ENCODE results near the gene UCHL3.

The UCHL3 gene

DNA sequence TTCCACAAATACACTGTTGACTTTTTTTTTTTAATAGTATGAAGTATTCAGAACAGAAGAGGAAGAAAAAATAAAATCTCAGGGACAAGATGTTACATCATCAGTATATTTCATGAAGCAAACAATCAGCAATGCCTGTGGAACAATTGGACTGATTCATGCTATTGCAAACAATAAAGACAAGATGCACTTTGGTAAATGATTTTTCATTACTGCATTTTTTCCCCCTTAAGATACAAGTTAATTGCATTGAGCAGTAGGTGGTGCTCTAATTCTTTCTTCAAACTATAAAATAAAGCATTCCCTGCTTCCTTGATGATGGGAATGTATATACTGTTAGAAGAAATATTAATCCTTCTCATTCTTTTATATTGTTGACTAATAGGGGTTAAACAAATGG is 17.1 kb downstream of the UCHL3 start:
- Histone ChIP-seq H3K27me3 (ENCODE audit: insufficient read depth, low read length, poor library complexity, severe bottlenecking) (no peaks in the 10 kb centered on the region), H3K4me3 (ENCODE audit: low read length, poor library complexity, severe bottlenecking) (no peak overlapping the region), H3K9ac (ENCODE audit: low read depth, low read length, poor library complexity, severe bottlenecking) (no peak overlapping the region), H3K79me2 (ENCODE audit: insufficient read depth, low read length) (no peaks in the 10 kb centered on the region), H3K9me2 (replicated peaks; ENCODE audit: low read depth, low read length) (no peaks in the 10 kb centered on the region), H3K36me3 (ENCODE audit: insufficient read depth, low read length) (peaks cover 54% of the 10 kb centered on the region), H2AFZ (ENCODE audit: low read length) (no peak overlapping the region), H3K4me1 (ENCODE audit: insufficient read depth, low read length, poor library complexity, severe bottlenecking) (no peaks in the 10 kb centered on the region), H4K20me1 (ENCODE audit: insufficient read depth, low read length, poor library complexity, severe bottlenecking) (no peaks in the 10 kb centered on the region), H3K9me3 (ENCODE audit: insufficient read depth, low read depth, low read length) (no peaks in the 10 kb centered on the region), H3K4me2 (ENCODE audit: low read depth, low read length, poor library complexity, severe bottlenecking) (no peak overlapping the region), H3F3A (ENCODE audit: low read depth) (no peaks in the 10 kb centered on the region)
- TF ChIP-seq, protein P1, sequence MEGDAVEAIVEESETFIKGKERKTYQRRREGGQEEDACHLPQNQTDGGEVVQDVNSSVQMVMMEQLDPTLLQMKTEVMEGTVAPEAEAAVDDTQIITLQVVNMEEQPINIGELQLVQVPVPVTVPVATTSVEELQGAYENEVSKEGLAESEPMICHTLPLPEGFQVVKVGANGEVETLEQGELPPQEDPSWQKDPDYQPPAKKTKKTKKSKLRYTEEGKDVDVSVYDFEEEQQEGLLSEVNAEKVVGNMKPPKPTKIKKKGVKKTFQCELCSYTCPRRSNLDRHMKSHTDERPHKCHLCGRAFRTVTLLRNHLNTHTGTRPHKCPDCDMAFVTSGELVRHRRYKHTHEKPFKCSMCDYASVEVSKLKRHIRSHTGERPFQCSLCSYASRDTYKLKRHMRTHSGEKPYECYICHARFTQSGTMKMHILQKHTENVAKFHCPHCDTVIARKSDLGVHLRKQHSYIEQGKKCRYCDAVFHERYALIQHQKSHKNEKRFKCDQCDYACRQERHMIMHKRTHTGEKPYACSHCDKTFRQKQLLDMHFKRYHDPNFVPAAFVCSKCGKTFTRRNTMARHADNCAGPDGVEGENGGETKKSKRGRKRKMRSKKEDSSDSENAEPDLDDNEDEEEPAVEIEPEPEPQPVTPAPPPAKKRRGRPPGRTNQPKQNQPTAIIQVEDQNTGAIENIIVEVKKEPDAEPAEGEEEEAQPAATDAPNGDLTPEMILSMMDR (conservative IDR thresholded peaks at IDR 0.05; ENCODE audit: low read length), result peak; percentile 61
- no peak for TF ChIP-seq EZH2phosphoT487 (IDR thresholded peaks at IDR 0.05; ENCODE audit: borderline replicate concordance)

DNA sequence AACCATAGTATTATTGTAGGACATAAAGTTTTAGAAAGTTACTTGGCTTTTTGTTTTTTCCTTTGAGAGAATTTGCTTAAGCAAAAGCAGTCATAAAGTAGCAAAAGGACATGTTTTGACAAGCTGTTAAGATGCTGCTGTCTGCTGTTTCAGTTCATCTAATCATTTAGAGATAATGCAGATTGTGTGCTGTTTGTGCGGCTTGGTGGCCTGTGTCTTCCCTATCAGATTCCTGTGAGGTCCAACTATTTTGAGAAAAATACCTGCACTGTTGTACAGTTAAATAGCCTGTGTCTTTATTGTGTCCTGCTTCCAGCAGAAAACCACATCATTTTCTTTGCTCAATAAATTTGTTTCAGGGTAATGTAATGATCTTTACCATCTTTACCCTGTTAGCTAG is 20.0 kb downstream of the UCHL3 start:
- no peak for TF ChIP-seq EZH2phosphoT487 (IDR thresholded peaks at IDR 0.05; ENCODE audit: borderline replicate concordance)
- TF ChIP-seq, protein P1 (conservative IDR thresholded peaks at IDR 0.05; ENCODE audit: low read length), result no peak
- Histone ChIP-seq H3K4me2 (ENCODE audit: low read depth, low read length, poor library complexity, severe bottlenecking) (no peak overlapping the region), H3F3A (ENCODE audit: low read depth) (no peaks in the 10 kb centered on the region), H3K36me3 (ENCODE audit: insufficient read depth, low read length) (peaks cover 59% of the 10 kb centered on the region), H3K4me1 (ENCODE audit: insufficient read depth, low read length, poor library complexity, severe bottlenecking) (no peaks in the 10 kb centered on the region), H3K27me3 (ENCODE audit: insufficient read depth, low read length, poor library complexity, severe bottlenecking) (no peaks in the 10 kb centered on the region), H4K20me1 (ENCODE audit: insufficient read depth, low read length, poor library complexity, severe bottlenecking) (no peaks in the 10 kb centered on the region), H3K4me3 (ENCODE audit: low read length, poor library complexity, severe bottlenecking) (no peak overlapping the region), H3K9ac (ENCODE audit: low read depth, low read length, poor library complexity, severe bottlenecking) (peak overlapping the region; percentile 23), H2AFZ (ENCODE audit: low read length) (no peak overlapping the region), H3K9me2 (replicated peaks; ENCODE audit: low read depth, low read length) (no peaks in the 10 kb centered on the region), H3K79me2 (ENCODE audit: insufficient read depth, low read length) (no peaks in the 10 kb centered on the region), H3K9me3 (ENCODE audit: insufficient read depth, low read depth, low read length) (no peaks in the 10 kb centered on the region)

DNA sequence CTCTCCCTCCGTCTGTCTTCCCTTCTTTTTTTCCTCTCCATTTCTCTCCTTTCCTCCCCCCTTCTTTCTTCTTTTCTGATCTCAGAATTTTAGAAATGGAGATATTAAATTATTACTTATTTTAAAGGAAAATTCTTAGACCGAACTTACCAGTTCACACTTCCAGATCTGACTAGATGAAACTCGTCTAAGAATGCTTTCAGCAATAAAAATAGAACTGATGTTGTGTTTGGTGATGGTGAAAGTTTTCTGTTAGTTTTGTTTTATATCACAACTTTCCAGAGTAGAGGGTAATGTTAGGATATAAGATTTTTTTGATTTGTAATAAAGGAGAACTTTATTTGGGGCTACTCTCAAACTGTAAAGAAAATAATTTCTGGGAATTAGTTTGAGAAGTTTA is 29.9 kb downstream of the UCHL3 start:
- Histone ChIP-seq H4K20me1 (ENCODE audit: insufficient read depth, low read length, poor library complexity, severe bottlenecking) (no peaks in the 10 kb centered on the region), H3K9ac (ENCODE audit: low read depth, low read length, poor library complexity, severe bottlenecking) (no peak overlapping the region), H3K9me2 (replicated peaks; ENCODE audit: low read depth, low read length) (no peaks in the 10 kb centered on the region), H3K4me3 (ENCODE audit: low read length, poor library complexity, severe bottlenecking) (no peak overlapping the region), H3K4me2 (ENCODE audit: low read depth, low read length, poor library complexity, severe bottlenecking) (no peak overlapping the region), H3K79me2 (ENCODE audit: insufficient read depth, low read length) (peaks cover 12% of the 10 kb centered on the region; the same call in 1 of the 2 replicates), H3F3A (ENCODE audit: low read depth) (no peaks in the 10 kb centered on the region), H3K36me3 (ENCODE audit: insufficient read depth, low read length) (peaks cover 39% of the 10 kb centered on the region), H3K27me3 (ENCODE audit: insufficient read depth, low read length, poor library complexity, severe bottlenecking) (no peaks in the 10 kb centered on the region), H2AFZ (ENCODE audit: low read length) (no peak overlapping the region), H3K4me1 (ENCODE audit: insufficient read depth, low read length, poor library complexity, severe bottlenecking) (peaks cover 12% of the 10 kb centered on the region), H3K9me3 (ENCODE audit: insufficient read depth, low read depth, low read length) (peaks cover 11% of the 10 kb centered on the region; the same call in 1 of the 2 replicates)
- no peak for TF ChIP-seq EZH2phosphoT487 (IDR thresholded peaks at IDR 0.05; ENCODE audit: borderline replicate concordance)
- TF ChIP-seq, protein P1 (conservative IDR thresholded peaks at IDR 0.05; ENCODE audit: low read length), result no peak

Data from Loucy (cell line).